Stimulated activated CD8-positive, alpha-beta memory T cell treated with anti-CD3 and anti-CD28 coated beads, Interleukin-7, amount 100 ng/mL, for 48 hours (primary cell): ENCODE results near the gene NEK11.

Source experiments
- DNase-seq, 2 donors: peaks; one replicate each; pipeline ENCODE4 v3.0.0-alpha.2; 2020; ENCODE audit warnings: low read depth in 1 of 2; ENCODE audit errors: extremely low read depth in 1 of 2

Gene NEK11

GRCh38 chr3:131026321-131027151, at the start of gene NEK11, which contains the start of gene ASTE1:
TSS of gene NEK11 (plus strand) at chr3:131026877. CDS start at chr3:131029709, 2,832 bp downstream.
TSS of gene ASTE1 (minus strand) at chr3:131026825. CDS start at chr3:131025306, 1,519 bp downstream.
- DNase-seq: peak; percentile 80 to 87

- DNase-seq: no peak
Observed at GRCh38 chr3:130979117-130979516, 47.6 kb upstream of the NEK11 start.

- no peak for DNase-seq
Observed at GRCh38 chr3:130981469-130981868, 45.2 kb upstream of the NEK11 start.

- DNase-seq: no peak
Observed at GRCh38 chr3:130990282-130990681, 36.4 kb upstream of the NEK11 start.

GRCh38 chr3:130991126-130991525, 35.6 kb upstream of the NEK11 start:
- DNase-seq: no peak

- DNase-seq: no peak
Observed at GRCh38 chr3:130992344-130992743, 34.3 kb upstream of the NEK11 start.

- no peak for DNase-seq
Observed at GRCh38 chr3:130997289-130997688, 29.4 kb upstream of the NEK11 start.

- DNase-seq: no peak
Observed at GRCh38 chr3:131001071-131001470, 25.6 kb upstream of the NEK11 start.

GRCh38 chr3:131004603-131005002, 22.1 kb upstream of the NEK11 start:
- DNase-seq: no peak

- no peak for DNase-seq
Observed at GRCh38 chr3:131007256-131007655, 19.4 kb upstream of the NEK11 start.

- DNase-seq: no peak
Observed at GRCh38 chr3:131007782-131008181, 18.9 kb upstream of the NEK11 start.

- no peak for DNase-seq
Observed at GRCh38 chr3:131008326-131008725, 18.4 kb upstream of the NEK11 start.

- DNase-seq: no peak
Observed at GRCh38 chr3:131009698-131010097, 17.0 kb upstream of the NEK11 start.

GRCh38 chr3:131018970-131019369, 7.7 kb upstream of the NEK11 start:
- no peak for DNase-seq

- DNase-seq: no peak
Observed at GRCh38 chr3:131020122-131020693, 6.5 kb upstream of the NEK11 start.

- no peak for DNase-seq
Observed at GRCh38 chr3:131025539-131025938, 1.1 kb upstream of the NEK11 start.

GRCh38 chr3:131028844-131029243, 2.2 kb downstream of the NEK11 start:
- no peak for DNase-seq

GRCh38 chr3:131031660-131032059, 5.0 kb downstream of the NEK11 start:
- DNase-seq: no peak

GRCh38 chr3:131033480-131034080, 6.9 kb downstream of the NEK11 start:
- no peak for DNase-seq

- no peak for DNase-seq
Observed at GRCh38 chr3:131036200-131036816, 9.6 kb downstream of the NEK11 start.

GRCh38 chr3:131036986-131037385, 10.3 kb downstream of the NEK11 start:
- DNase-seq: no peak
